ENCODE results near the gene INHBA. TPM values are rescaled to one million over a fixed set of nuclear protein-coding genes. Genes with fewer than 3 reads are reported as not detected.
A peak's percentile ranks its signal among the peaks of the same experiment; 100 is the strongest.

The INHBA gene
- total RNA-seq, 1 donor from 2014 or later: 1.0 TPM

DNA sequence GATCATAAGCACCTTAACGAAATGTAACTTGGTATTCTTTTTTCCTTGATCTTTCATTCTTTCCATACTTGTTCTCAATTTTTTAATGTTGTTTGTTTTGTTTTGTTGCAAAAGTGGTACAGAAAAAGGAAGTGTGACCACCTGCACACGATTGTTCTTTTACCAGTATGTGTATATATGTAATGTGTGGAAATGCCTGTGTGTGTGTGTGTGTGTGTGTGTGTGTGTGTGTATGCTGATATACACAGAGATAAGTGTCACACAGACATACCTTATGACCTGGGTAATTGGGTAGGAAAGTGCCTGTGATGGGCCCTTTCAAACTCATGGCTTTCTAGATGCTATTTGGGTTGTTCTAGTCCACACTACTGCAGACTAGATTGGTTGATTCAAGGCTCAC is 14.0 kb downstream of the INHBA start:
- DNase-seq: no peak

DNA sequence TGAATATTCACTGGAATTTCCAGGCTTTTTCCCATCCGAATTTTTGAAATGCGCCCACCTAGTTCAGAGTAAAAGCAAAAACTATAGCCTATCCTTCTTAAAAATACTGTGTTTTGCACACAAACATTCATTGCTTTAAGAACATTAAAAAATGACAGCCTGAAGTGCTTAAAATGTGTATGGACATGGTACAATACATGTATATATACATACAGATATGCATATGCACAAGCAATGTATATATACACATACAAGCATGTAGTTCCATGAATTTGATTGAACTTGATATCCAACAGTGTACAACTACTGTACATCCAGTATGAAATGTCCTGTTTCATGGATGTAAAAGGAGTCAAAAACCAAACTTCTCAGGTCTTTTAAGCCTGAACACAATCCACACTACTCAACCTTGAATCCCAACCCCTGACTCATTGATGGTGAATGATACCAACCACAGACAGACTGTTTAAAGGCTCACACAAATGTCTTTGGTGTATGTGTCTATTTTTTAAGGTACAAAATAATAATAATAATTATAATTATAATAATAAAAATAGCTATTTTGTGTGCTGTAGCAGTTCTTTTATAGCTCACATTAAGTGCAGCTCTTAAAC is 14.8 kb downstream of the INHBA start:
- DNase-seq: no peak

- peak; percentile 60 for DNase-seq
Observed at GRCh38 chr7:41685684-41686083, 17.2 kb downstream of the INHBA start.

DNA sequence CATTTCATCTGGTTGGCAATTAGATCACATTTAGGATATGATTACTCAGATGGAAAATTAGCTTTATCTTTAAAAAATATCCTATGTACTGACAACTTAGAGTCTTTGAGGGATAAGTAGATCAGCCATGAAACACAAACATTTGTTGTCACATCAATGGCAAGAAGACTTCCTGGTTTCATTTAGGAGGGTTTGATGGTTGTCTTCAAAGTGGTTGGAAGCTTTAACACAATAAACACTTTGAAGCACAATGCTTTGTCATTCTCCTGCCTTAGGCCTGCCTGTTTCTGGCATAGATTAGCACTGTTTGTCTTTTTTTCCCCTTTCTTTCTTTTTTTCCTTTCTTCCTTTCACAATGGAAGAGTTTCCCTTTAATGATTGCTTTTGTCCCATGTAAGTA is 20.5 kb downstream of the INHBA start:
- DNase-seq: no peak

GRCh38 chr7:41679566-41679965 is 23.3 kb downstream of the INHBA start:
- no peak for DNase-seq

- DNase-seq: no peak
Observed at GRCh38 chr7:41674505-41675023, 28.3 kb downstream of the INHBA start.

DNA sequence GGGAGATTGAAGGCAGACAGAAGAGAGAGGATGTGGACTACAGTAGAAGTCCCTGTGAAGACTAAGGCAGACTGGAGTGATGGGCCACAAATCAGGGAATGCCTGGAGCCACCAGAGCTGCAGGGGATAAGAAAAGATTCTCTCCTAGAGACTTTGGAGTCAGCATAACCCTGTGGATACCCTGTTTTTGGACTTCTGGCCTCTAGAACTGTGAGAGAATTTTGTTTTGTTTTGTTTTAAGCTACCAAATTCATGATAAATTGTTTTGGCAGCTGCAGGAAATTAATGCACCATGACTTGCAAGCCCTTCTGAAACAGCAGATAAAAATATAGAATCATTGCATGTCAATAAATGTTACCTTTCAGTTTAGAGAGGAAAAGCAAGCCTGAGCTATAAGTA is 41.3 kb downstream of the INHBA start:
- no peak for DNase-seq

DNA sequence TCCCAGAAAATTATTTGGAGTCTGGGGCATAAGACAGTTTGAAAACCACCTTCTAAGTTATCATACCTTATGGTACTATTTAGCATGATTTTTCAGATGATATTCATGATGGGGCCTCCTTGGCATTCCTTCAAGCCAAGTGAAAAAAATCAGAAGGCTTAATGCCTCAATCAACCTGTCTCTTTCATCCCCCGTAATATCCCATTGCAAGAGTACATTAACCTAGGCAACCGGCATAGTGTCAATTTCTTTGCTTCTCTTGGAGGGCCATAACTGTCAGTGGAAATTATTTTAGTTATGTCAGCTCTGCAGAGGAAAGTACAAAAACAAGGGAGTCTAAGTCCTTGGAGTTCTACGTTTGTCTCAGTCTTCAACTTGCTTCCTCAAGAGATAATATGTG is 43.4 kb downstream of the INHBA start:
- DNase-seq: no peak

DNA sequence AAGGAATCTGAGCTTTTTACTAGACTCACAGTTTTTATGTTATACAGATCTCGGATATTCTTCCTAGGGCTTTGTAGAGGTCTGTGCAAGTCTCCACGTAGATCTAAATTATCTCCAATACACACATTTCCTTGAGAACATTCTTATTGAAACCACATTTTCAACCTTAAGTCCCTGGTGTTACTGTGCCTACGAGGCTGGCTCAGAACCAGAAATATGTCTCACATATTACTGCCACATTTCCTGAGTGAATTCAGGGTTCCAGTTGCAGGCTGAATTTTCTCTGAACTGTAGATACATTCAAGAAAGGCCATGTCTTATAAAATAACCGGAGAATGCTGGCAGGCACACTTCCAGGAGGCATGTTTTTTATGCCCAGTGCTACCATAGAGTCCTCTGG is 46.5 kb downstream of the INHBA start:
- DNase-seq: peak; percentile 45

GRCh38 chr7:41655426-41655825 is 47.5 kb downstream of the INHBA start:
- DNase-seq: no peak

- no peak for DNase-seq
Observed at GRCh38 chr7:41652267-41652666, 50.6 kb downstream of the INHBA start.

DNA sequence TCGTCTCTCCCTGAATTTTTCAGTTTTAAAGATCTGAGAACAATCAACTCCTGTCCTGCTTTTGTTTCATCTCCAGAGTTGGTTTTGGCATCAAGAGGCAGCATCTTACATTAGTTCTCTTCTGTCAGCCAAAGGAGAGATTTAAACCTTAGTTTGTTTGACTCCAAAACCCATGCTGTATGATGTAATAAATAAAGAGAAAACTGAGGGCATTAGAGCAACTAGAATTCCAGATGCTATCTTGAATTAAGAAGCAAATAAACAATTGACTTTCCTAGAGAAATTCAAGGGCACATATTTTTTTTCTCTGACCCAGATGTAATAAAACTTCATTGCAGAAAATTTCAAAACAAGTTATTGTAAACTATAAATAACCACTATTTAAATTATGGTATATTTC is 54.4 kb downstream of the INHBA start:
- DNase-seq: no peak

GRCh38 chr7:41643616-41644015 is 59.3 kb downstream of the INHBA start:
- DNase-seq: no peak

DNA sequence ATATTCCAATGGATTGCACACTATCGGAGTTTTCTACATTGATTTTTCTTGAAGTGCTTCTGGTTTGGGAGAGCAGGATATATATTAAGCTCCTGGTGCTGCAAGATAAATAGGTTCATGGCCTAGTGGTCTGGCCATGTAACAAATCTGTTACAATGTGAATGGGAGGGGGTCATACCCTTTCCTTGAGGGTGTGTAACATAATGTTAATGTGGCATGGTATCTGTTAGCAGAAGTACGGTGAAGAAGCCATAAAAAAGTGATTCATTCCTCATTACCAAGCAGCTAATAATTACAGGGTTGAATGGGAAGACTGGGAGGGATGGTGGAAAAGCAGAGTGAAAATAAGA is 61.2 kb downstream of the INHBA start:
- no peak for DNase-seq

- no peak for DNase-seq
Observed at GRCh38 chr7:41641011-41641664, 61.8 kb downstream of the INHBA start.

- no peak for DNase-seq
Observed at GRCh38 chr7:41640487-41640886, 62.4 kb downstream of the INHBA start.

DNA sequence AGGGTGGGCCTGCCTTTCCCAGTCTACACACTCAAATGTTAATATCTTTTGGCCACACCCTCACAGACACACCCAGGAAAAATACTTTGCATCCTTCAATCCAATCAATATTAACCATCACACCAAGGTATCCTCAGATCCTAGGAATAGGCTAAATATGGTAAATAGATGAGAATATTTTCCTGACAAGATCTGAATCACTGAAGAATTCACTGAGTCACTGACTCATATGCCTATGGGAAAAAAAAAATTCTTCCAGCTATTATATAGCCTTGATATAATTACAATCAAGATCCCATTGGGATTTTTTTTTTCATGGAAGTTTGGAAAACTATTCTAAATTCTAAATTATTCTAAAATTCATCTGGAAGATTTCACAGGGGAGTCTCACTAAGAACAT is 65.8 kb downstream of the INHBA start:
- no peak for DNase-seq
